Retinal pigment epithelial cell (primary cell): ENCODE results near the gene GAGE12H.

Experiments used
- DNase-seq: peaks from one replicate; pipeline ENCODE4 v3.0.0-alpha.2; 2010; ENCODE audit warnings: low read depth
- H3K4me3 ChIP-seq: 2 replicates; pipeline ENCODE4 v1.5.1; 2011; ENCODE audit warnings: mild to moderate bottlenecking, low read length, control low read depth, moderate library complexity
- TF ChIP-seq, protein P1 (sequence below): conservative IDR thresholded peaks from 2 replicates; pipeline ENCODE4 v1.5.1; 2011; ENCODE audit warnings: low read depth, low read length, control low read depth, inconsistent platforms

Gene GAGE12H

DNA sequence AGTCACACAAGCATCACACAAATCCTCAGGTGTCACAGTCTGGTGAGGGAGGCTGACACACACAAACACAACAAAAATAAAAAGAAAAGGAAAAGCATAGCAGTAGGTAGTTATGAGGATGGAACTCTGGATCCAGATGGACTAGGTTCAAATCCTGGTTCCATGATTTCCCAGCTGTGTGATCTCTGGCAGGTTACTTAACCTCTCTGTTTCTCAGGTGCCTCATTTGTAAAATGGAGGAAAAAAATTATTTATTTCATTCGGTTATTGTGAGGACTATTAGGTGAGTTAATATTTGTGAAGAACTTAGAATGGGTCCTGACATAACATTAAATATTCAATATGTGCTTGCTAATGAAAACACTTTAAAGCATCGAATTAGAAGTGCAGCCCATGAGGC lies 38.8 kb downstream of the GAGE12H start:
- no peak for DNase-seq
- no peak overlapping the region for H3K4me3 ChIP-seq
- TF ChIP-seq, protein P1, sequence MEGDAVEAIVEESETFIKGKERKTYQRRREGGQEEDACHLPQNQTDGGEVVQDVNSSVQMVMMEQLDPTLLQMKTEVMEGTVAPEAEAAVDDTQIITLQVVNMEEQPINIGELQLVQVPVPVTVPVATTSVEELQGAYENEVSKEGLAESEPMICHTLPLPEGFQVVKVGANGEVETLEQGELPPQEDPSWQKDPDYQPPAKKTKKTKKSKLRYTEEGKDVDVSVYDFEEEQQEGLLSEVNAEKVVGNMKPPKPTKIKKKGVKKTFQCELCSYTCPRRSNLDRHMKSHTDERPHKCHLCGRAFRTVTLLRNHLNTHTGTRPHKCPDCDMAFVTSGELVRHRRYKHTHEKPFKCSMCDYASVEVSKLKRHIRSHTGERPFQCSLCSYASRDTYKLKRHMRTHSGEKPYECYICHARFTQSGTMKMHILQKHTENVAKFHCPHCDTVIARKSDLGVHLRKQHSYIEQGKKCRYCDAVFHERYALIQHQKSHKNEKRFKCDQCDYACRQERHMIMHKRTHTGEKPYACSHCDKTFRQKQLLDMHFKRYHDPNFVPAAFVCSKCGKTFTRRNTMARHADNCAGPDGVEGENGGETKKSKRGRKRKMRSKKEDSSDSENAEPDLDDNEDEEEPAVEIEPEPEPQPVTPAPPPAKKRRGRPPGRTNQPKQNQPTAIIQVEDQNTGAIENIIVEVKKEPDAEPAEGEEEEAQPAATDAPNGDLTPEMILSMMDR, result no peak

DNA sequence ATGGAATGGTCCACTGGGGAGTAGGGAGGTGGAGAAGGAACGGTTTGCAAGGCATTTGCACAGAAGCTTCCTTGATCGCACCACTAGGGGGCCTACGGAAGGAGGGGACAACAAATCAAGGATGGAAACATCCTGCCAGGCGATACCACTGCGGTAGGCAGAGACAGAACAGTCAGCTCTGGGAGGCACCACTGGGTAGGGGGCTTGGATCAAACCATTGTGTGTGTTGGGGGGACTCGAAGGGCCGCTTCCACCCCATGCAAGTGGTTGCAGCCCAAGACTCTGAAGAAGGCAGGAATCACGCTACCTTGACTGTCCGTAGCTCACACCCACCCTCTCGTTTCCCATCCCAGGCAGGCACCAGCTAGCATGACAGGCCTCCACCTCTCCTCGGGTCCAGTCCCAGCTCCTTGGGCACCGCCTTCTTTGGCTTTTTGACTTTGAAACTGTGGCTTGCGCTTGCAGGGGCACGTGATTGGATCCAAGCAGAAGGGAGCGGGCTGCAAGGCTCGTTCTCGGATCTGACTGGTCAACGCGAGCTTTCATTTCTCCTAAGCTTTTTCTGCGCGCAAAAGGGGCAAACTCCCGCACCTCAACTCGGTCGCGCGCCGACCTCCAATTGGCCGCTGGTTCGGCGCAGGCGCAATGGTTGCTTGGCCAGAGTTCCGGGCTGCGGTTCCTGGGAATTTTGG lies 47.5 kb downstream of the GAGE12H start:
- TF ChIP-seq, protein P1, result peak; percentile 23
- H3K4me3 ChIP-seq, result no peak overlapping the region
- DNase-seq, result no peak
